ENCODE data around the gene CX3CR1. TPM values are rescaled to one million over a fixed set of nuclear protein-coding genes. Genes with fewer than 3 reads are reported as not detected.
"Not testable (repeated sequence)": the region's sequence is repeated elsewhere in the genome, so short reads cannot be mapped to it uniquely, and the experiment has no call there.

The CX3CR1 gene, protein sequence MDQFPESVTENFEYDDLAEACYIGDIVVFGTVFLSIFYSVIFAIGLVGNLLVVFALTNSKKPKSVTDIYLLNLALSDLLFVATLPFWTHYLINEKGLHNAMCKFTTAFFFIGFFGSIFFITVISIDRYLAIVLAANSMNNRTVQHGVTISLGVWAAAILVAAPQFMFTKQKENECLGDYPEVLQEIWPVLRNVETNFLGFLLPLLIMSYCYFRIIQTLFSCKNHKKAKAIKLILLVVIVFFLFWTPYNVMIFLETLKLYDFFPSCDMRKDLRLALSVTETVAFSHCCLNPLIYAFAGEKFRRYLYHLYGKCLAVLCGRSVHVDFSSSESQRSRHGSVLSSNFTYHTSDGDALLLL
- 5.6 TPM for total RNA-seq
- 0.24 TPM for polyA plus RNA-seq

DNA sequence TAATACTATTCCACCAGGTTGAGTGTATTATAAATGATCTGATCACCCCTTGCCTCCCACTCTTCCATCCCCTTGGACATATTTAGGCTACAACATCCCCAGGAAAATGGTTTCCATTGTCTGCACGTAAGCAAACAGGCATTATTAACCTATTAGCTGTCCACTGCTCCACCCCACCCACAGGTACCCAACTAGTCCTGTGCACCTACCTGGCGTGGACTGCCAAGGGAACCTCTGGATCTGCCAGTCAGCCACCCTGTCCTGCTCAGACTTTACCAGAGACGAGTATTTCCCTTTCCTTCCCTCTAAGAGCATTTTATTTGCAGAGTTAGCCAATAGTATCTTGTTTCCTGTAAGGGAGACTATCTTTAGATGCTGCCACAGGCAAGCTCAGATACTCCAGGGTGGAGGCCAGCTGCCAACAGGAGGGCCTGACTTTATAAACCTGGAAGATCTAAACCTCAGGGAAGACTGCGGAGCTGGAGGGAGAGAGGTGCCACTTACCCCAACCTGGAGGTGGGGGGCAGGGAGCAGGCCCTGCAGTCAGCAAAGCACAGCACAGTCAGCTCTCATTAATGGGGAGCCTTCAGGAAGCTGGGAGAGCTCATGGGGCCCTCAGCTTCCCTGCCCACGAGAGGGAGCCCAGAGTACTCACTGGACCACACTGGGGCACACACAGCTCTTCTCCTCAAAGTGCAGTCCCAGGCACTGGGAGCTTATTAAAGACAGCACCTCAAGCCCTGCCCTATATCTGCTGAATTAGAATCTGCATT lies at the start of gene CX3CR1:
Gene CX3CR1 (minus strand): TSS at position 292 of the 773 bp plus-strand sequence. CDS start 13,527 bp downstream, outside the sequence.
- no peaks in the 10 kb centered on the region for H3K4me1 ChIP-seq (ENCODE audit: insufficient read depth)
- 41% methylated on average over 5 of the region's 5 CpGs for WGBS
- H3K4me3 ChIP-seq (ENCODE audit: low read depth, low read length) = no peak within 1 kb of the TSS
- DNase-seq (ENCODE audit: extremely low spot score) = no peak
- no peak within 1 kb of the TSS for H3K27ac ChIP-seq (ENCODE audit: low read depth)
- H3K36me3 ChIP-seq (ENCODE audit: insufficient read depth) = no peaks in the 10 kb centered on the region

DNA sequence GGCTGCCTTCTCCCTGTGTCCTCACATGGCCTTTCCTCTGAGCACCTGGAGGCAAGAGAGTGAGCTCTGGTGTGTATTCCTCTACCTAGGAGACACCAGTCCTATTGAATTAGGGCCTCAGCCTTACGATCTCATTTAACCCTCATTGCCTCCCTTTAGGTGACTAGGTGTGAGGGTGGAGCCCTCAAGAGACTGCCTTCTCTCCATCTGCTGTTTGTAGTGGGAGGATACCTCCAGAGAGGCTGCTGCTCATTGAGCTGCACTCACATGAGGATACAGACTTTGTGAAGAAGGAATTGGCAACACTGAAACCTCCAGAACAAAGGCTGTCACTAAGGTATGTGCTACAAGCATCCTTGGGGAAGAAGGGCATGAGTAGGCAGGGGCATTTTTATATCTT lies 49.7 kb upstream of the CX3CR1 start, which contains the start of gene CCR8:
Gene CCR8 (plus strand): TSS at position 217 of the 400 bp plus-strand sequence. CDS start 2,623 bp downstream, outside the sequence.
- 40% methylated on average over 1 of the region's 1 CpG for WGBS
- no peak for DNase-seq (ENCODE audit: extremely low spot score)
- Histone ChIP-seq H3K4me1 (ENCODE audit: insufficient read depth) (no peaks in the 10 kb centered on the region), H3K36me3 (ENCODE audit: insufficient read depth) (no peaks in the 10 kb centered on the region), H3K27ac (ENCODE audit: low read depth) (no peak within 1 kb of the TSS), H3K4me3 (ENCODE audit: low read depth, low read length) (no peak within 1 kb of the TSS)

DNA sequence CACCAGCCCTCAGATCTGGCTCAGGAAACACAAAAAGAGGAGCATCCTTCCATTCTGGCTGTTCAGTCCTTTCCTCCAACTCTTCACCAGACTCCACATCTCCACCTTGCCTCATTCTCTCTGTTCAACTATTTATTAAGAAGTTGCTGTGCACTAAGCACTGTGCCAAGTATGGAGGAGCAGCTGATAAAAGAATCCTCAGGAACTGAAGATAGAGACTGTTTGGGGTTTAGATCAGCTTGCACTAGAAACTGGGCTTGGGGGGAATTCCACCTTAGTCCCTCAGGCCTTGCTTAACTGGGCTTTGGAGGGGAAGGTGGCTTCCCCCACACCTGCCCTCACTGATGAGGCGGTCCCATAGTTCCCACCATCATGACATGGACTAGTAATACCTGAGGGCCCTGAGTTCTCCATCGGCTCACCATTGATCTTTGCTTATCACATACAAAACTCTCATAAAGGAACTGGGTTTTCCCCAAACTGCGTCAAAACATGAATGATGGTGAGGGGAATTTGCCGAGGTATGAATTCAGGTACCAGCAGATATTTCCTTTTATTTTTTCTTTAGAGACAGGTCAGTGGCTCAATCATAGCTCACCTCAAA lies 48.0 kb upstream of the CX3CR1 start:
- DNase-seq (ENCODE audit: extremely low spot score) = no peak
- H3K4me3 ChIP-seq (ENCODE audit: low read depth, low read length) = no peak overlapping the region
- no peak overlapping the region for H3K27ac ChIP-seq (ENCODE audit: low read depth)
- WGBS = 88% methylated on average over 4 of the region's 4 CpGs
- H3K36me3 ChIP-seq (ENCODE audit: insufficient read depth) = no peaks in the 10 kb centered on the region
- H3K4me1 ChIP-seq (ENCODE audit: insufficient read depth) = no peaks in the 10 kb centered on the region

DNA sequence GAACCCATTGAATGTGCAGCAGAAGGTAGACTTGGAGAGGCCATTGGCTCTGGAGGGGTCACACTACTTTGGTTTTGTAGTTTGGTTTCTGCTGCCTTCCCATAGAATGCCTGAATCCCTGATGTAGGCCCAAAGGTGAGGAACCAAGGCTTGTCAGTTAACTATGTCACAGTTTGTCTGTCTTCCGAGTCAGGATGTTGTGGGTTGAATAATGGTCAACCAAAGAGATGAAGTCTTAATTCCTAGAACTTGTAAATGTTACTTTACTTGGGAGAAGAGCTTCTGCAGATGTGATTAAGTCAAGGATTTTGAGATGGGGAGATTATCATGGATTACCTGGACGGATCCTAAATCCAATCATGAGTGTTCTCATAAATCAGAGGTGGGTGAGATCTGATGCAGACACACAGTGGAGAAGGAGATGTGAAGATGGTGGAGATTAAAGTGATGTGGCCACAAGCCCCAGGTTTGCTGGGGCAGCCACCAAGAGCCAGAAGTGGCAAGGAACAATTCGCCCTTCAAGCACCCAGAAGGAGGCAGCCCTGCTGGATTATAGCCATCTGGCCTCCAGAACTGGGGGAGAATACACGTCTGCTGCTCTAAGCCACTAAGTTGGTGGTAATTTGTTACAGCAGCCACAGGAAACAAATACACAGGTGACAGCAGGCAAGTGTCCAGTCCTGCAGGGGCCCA lies 47.4 kb upstream of the CX3CR1 start:
- 52% methylated on average over 4 of the region's 4 CpGs for WGBS
- H3K4me1 ChIP-seq (ENCODE audit: insufficient read depth) = no peaks in the 10 kb centered on the region
- no peaks in the 10 kb centered on the region for H3K36me3 ChIP-seq (ENCODE audit: insufficient read depth)
- H3K27ac ChIP-seq (ENCODE audit: low read depth) = no peak overlapping the region
- no peak for DNase-seq (ENCODE audit: extremely low spot score)
- no peak overlapping the region for H3K4me3 ChIP-seq (ENCODE audit: low read depth, low read length)

DNA sequence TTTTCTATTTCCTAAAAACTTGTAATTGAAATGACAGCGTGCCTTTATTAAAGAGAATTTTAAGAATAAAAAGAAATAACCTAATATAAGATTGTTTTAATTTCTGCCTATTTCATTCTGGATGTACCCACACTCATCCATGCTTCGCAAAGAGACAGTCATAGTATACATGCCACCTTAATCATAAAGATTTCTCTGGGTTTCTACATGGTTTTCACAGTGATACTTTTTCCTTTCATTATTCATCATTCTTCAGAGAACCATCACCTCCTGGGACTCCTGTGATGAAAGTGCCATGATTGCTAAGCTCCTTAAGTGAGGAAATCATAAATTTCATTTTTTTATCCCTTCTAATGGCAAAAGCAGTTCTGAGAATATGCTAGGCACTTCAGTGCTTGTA lies 45.4 kb upstream of the CX3CR1 start:
- DNase-seq (ENCODE audit: extremely low spot score) = no peak
- H3K27ac ChIP-seq (ENCODE audit: low read depth) = no peak overlapping the region
- no peak overlapping the region for H3K4me3 ChIP-seq (ENCODE audit: low read depth, low read length)
- no peaks in the 10 kb centered on the region for H3K4me1 ChIP-seq (ENCODE audit: insufficient read depth)
- WGBS = 89% methylated on average over 2 of the region's 2 CpGs
- no peaks in the 10 kb centered on the region for H3K36me3 ChIP-seq (ENCODE audit: insufficient read depth)

DNA sequence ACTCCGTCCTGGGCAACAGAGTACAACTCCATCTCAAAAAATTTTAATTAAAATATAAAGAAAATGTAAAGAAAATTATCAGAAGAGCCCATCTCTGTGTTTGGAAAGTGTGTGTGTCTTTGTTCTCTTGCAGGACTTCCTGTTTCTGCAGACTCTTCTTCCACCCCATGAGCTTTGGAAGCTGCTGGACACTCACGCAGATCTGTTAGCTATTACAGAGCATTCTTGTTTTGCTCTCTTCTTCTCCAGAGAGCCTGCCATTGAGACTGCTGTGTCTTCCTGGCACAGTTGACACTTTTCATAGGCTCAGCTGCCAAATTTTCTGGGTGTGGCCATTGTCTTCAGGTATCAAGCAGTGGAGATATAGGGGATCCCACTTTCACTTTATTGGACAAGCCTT lies 43.7 kb upstream of the CX3CR1 start:
- Histone ChIP-seq H3K36me3 (ENCODE audit: insufficient read depth) (no peaks in the 10 kb centered on the region), H3K4me3 (ENCODE audit: low read depth, low read length) (no peak overlapping the region), H3K27ac (ENCODE audit: low read depth) (no peak overlapping the region), H3K4me1 (ENCODE audit: insufficient read depth) (no peaks in the 10 kb centered on the region)
- 77% methylated on average over 2 of the region's 2 CpGs for WGBS
- DNase-seq (ENCODE audit: extremely low spot score) = no peak

DNA sequence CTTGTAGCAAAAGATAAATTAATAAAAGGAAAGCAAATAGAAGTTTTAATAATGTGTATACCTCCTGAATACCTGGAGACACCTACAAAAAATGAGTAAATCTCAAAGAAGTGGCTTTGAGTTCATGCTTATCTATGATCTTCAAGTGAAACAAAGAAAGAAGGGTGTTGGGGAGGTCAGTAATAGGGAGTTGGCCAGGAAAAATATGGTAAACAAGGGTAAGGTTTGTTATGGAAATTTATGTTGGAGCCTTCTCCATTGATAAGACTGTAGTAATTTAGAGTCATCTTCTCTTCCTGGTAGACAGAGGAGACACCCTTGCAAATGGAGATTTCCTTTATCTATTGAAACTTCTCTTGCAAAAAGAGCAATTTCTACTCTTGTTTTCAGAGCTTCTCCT lies 43.1 kb upstream of the CX3CR1 start:
- DNase-seq (ENCODE audit: extremely low spot score) = no peak
- Histone ChIP-seq H3K36me3 (ENCODE audit: insufficient read depth) (no peaks in the 10 kb centered on the region), H3K27ac (ENCODE audit: low read depth) (no peak overlapping the region), H3K4me3 (ENCODE audit: low read depth, low read length) (no peak overlapping the region), H3K4me1 (ENCODE audit: insufficient read depth) (no peaks in the 10 kb centered on the region)

DNA sequence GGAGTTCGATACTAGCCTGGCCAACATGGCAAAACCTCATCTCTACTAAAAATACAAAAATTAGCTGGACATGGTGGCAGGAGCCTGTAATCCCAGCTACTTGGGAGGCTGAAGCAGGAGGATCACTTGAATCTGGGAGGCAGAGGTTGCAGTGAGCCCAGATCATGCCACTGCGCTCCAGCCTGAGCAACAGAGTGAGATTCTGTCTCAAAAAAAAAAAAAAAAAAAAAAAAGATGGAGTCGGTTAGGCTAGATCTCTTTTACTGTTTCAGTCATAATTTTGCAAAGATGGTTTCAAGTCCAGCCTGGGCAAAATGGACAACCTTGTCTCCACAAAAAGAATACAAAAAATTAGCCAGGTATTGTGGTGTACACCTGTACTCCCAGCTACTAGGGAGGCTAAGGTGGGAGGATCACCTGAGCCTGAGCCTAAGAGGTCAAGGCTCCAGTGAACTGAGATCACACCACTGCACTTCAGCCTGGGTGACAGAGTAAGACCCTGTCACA lies 42.4 kb upstream of the CX3CR1 start:
- 53% methylated on average over 3 of the region's 3 CpGs for WGBS
- H3K4me1 ChIP-seq (ENCODE audit: insufficient read depth); H3K4me3 ChIP-seq (ENCODE audit: low read depth, low read length); H3K27ac ChIP-seq (ENCODE audit: low read depth); H3K36me3 ChIP-seq (ENCODE audit: insufficient read depth); DNase-seq (ENCODE audit: extremely low spot score): not testable (repeated sequence)

DNA sequence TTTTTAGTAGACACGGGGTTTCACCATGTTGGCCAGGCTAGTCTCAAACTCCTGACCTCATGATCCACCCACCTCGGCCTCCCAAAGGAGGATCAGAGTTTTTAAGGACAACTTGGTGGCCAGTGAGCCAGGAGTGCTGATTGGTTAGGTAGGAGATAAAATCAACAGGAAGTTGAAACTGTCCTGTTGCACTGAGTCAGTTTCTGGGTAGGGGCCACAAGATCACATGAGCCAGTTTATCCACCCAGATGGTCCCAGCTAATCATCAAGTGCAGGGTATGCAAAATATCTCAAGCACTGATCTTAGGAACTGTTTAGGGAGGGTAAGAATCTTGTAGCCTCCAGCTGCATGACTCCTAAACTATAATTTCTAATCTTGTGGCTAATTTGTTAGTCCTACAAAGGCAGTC lies 41.7 kb upstream of the CX3CR1 start:
- H3K4me3 ChIP-seq (ENCODE audit: low read depth, low read length); H3K27ac ChIP-seq (ENCODE audit: low read depth); H3K36me3 ChIP-seq (ENCODE audit: insufficient read depth); DNase-seq (ENCODE audit: extremely low spot score); H3K4me1 ChIP-seq (ENCODE audit: insufficient read depth): not testable (repeated sequence)
- WGBS = 85% methylated on average over 2 of the region's 2 CpGs

DNA sequence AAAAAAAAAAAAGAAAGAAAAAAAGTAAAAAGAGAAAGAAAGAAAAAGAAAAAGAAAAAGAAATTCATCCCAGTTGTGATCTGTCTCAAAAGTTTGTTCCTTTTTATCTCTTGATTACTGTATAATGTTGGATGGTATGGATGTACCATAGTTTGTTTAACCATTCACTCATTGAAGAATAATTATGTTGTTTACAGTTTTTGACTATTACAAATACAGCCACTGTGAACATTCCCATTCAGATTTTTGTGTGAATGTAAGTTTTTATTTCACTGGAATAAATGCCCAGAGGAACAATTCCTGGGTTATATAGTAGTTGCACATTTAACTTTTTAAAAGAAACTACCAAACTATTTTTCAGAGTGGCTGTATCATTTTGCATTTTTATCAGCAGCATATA lies 39.4 kb upstream of the CX3CR1 start:
- H3K4me3 ChIP-seq (ENCODE audit: low read depth, low read length) = no peak overlapping the region
- no peak overlapping the region for H3K27ac ChIP-seq (ENCODE audit: low read depth)
- no peak for DNase-seq (ENCODE audit: extremely low spot score)
- no peaks in the 10 kb centered on the region for H3K4me1 ChIP-seq (ENCODE audit: insufficient read depth)
- no peaks in the 10 kb centered on the region for H3K36me3 ChIP-seq (ENCODE audit: insufficient read depth)

DNA sequence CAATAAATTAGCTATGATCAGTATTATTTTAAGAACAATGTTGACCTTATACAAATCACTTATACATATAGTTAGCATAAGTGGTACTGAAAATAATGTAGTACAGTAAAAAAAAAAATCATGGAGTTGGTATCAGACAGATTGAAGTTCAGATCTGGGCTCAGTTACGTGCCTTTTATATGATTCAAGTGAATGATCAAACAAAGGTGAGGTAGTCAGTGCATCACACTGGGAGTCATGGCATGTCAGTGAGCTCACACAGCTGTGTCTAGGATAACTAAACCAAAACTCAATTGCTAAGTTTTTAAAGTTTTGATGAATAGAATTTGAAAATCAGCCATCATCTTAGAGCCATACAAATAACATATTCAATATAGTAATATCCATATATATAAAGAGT lies 38.5 kb upstream of the CX3CR1 start:
- Histone ChIP-seq H3K4me1 (ENCODE audit: insufficient read depth) (no peaks in the 10 kb centered on the region), H3K4me3 (ENCODE audit: low read depth, low read length) (no peak overlapping the region), H3K27ac (ENCODE audit: low read depth) (no peak overlapping the region), H3K36me3 (ENCODE audit: insufficient read depth) (no peaks in the 10 kb centered on the region)
- 67% methylated on average over 1 of the region's 1 CpG for WGBS
- no peak for DNase-seq (ENCODE audit: extremely low spot score)

DNA sequence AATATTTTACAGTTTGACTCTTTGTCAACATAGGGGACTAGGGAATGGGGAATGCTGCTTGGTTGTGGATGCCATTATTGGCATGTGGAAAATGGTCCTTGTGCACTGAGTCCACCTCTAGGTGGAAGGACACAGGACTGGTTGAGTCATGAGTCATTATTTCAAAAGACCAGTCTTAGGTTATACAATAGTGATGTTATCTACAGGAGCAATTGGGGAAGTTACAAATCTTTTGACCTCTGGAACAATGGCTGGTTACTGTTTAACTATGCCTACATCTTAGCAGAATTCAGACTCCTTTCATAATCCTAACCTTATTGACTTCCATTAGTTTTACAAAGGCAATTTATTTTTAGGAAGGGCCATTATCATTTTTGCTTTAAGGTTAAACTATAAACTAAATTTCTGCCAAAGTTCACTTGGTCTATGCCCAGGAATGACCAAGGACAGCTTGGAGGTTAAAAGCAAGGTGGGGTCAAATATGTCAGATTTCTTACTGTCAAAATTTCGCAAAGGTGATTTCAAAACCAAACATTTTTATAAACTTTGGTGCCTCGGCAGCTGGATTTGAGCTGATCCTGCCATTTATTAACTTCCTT lies 37.8 kb upstream of the CX3CR1 start:
- WGBS = 81% methylated on average over 2 of the region's 2 CpGs
- no peaks in the 10 kb centered on the region for H3K36me3 ChIP-seq (ENCODE audit: insufficient read depth)
- H3K4me1 ChIP-seq (ENCODE audit: insufficient read depth) = no peaks in the 10 kb centered on the region
- no peak overlapping the region for H3K4me3 ChIP-seq (ENCODE audit: low read depth, low read length)
- no peak for DNase-seq (ENCODE audit: extremely low spot score)
- no peak overlapping the region for H3K27ac ChIP-seq (ENCODE audit: low read depth)

DNA sequence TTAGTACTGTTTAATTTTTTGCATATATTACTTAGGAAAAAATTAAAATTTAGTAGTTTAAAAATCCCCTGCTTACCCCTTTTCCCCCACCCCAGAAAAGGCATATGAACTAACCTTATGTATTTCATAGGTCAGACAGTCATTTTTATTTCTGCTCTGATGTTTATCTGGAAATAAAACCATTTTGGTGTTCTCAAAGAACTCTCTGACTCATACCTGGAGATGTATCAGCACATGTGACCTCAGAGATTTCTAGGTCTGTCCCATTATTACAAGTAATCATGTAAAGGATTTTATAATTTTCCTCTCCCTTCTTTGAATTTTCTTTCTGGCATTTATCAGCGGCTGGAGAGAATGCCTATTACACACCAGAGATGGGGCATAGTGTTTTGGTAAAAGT lies 35.6 kb upstream of the CX3CR1 start:
- Histone ChIP-seq H3K4me3 (ENCODE audit: low read depth, low read length) (no peak overlapping the region), H3K36me3 (ENCODE audit: insufficient read depth) (no peaks in the 10 kb centered on the region), H3K27ac (ENCODE audit: low read depth) (no peak overlapping the region), H3K4me1 (ENCODE audit: insufficient read depth) (no peaks in the 10 kb centered on the region)
- no peak for DNase-seq (ENCODE audit: extremely low spot score)
- WGBS = 87% methylated on average over 1 of the region's 1 CpG
